ENCODE results near the gene UXT. TPM values are rescaled to one million over a fixed set of nuclear protein-coding genes. Genes with fewer than 3 reads are reported as not detected.

Gene UXT
- total RNA-seq, 1 donor from 2014 or later: 178 TPM

GRCh38 chrX:47638816-47639215, 20.2 kb downstream of the UXT start:
- no peak for DNase-seq (ENCODE audit: low read depth)
- no peak overlapping the region for H3K4me3 ChIP-seq (ENCODE audit: low read depth, low read length)
- no peak for TF ChIP-seq CTCF (conservative IDR thresholded peaks at IDR 0.05; ENCODE audit: low read depth, low read length)

- DNase-seq (ENCODE audit: low read depth): no peak
- H3K4me3 ChIP-seq (ENCODE audit: low read depth, low read length): no peak overlapping the region
- TF ChIP-seq CTCF (conservative IDR thresholded peaks at IDR 0.05; ENCODE audit: low read depth, low read length): no peak
Measured at GRCh38 chrX:47637546-47638195, 21.3 kb downstream of the UXT start.

- TF ChIP-seq CTCF (conservative IDR thresholded peaks at IDR 0.05; ENCODE audit: low read depth, low read length): no peak
- DNase-seq (ENCODE audit: low read depth): no peak
- no peak overlapping the region for H3K4me3 ChIP-seq (ENCODE audit: low read depth, low read length)
Measured at GRCh38 chrX:47634871-47635575, 24.0 kb downstream of the UXT start.

- no peak for TF ChIP-seq CTCF (conservative IDR thresholded peaks at IDR 0.05; ENCODE audit: low read depth, low read length)
- DNase-seq (ENCODE audit: low read depth): no peak
- H3K4me3 ChIP-seq (ENCODE audit: low read depth, low read length): no peak overlapping the region
Measured at GRCh38 chrX:47633689-47634590, 25.0 kb downstream of the UXT start.

GRCh38 chrX:47632666-47633065, 26.3 kb downstream of the UXT start:
- H3K4me3 ChIP-seq (ENCODE audit: low read depth, low read length): no peak overlapping the region
- TF ChIP-seq CTCF (conservative IDR thresholded peaks at IDR 0.05; ENCODE audit: low read depth, low read length): no peak
- no peak for DNase-seq (ENCODE audit: low read depth)

- no peak for TF ChIP-seq CTCF (conservative IDR thresholded peaks at IDR 0.05; ENCODE audit: low read depth, low read length)
- DNase-seq (ENCODE audit: low read depth): no peak
- H3K4me3 ChIP-seq (ENCODE audit: low read depth, low read length): no peak overlapping the region
Measured at GRCh38 chrX:47631676-47632075, 27.3 kb downstream of the UXT start.

Data from epithelial cell of proximal tubule (primary cell).